Measurements from ENCODE around the gene SPATA13. TPM values are rescaled to one million over a fixed set of nuclear protein-coding genes. Genes with fewer than 3 reads are reported as not detected.
A peak's percentile ranks its signal among the peaks of the same experiment; 100 is the strongest.

The SPATA13 gene
- total RNA-seq, 1 experiment from 2014 or later: 14.1 TPM

DNA sequence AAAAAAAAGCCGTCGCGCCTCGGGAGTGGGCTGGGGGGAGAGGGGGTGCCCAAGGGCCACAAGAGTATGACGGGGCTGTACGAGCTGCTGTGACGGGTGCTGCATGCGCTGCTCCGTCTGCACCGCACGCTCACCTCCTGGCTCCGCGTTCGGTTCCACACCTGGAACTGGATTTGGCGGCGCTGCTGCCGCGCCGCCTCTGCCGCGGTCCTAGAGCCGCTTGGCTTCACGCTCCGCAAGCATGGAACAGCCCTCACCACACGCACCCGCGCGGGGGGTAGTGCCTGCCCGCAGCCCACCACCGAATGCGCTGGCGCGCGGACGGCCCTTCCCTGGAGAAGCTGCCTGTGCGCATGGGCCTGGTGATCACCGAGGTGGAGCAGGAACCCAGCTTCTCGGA lies 167.6 kb downstream of the SPATA13 start:
- Histone ChIP-seq H3K79me1 (ENCODE audit: insufficient read depth, low read depth, low read length, poor library complexity, severe bottlenecking) (no peaks in the 10 kb centered on the region), H3K56ac (ENCODE audit: insufficient read length, low read depth, low read length) (no peak overlapping the region), H2BK15ac (ENCODE audit: low read depth, low read length) (no peak overlapping the region), H2BK20ac (ENCODE audit: low read depth, low read length, poor library complexity, severe bottlenecking) (no peak overlapping the region), H3K27me3 (ENCODE audit: insufficient read depth, low read length) (no peaks in the 10 kb centered on the region), H4K5ac (ENCODE audit: insufficient read length, low read depth, low read length) (no peak overlapping the region), H3K14ac (ENCODE audit: insufficient read depth, low read length) (no peak overlapping the region), H3K9me3 (ENCODE audit: control insufficient read depth, low read depth, low read length) (no peaks in the 10 kb centered on the region), H3K23ac (ENCODE audit: insufficient read length, low read depth, low read length) (no peak overlapping the region), H2BK120ac (ENCODE audit: low read depth, low read length, poor library complexity, severe bottlenecking) (no peak overlapping the region), H3K4ac (ENCODE audit: low read depth, low read length) (no peak overlapping the region), H3K79me2 (ENCODE audit: insufficient read depth, low read length) (no peaks in the 10 kb centered on the region), H3K23me2 (ENCODE audit: insufficient read length, low read depth, low read length, poor library complexity, severe bottlenecking) (no peaks in the 10 kb centered on the region), H4K20me1 (ENCODE audit: control insufficient read depth, insufficient read depth, insufficient read length) (no peaks in the 10 kb centered on the region), H3K27ac (ENCODE audit: insufficient read length, low read depth, low read length) (no peak overlapping the region), H3K18ac (ENCODE audit: insufficient read length, low read depth, low read length) (no peak overlapping the region), H3K4me2 (ENCODE audit: insufficient read depth, insufficient read length, low read length) (no peak overlapping the region), H3T11ph (ENCODE audit: low read length) (no peak overlapping the region), H3K4me1 (ENCODE audit: insufficient read depth, low read length) (no peaks in the 10 kb centered on the region), H4K91ac (ENCODE audit: insufficient read length, low read depth, low read length) (no peak overlapping the region), H2AK5ac (ENCODE audit: insufficient read length, low read length) (no peak overlapping the region), H2BK5ac (ENCODE audit: insufficient read length, low read length) (no peak overlapping the region), H3K9ac (ENCODE audit: extremely low read depth, insufficient read length, low read length) (no peak overlapping the region), H2BK12ac (ENCODE audit: insufficient read length, low read depth, low read length) (no peak overlapping the region), H4K8ac (replicated peaks; ENCODE audit: insufficient read length, low read depth, low read length) (no peak overlapping the region), H2AFZ (ENCODE audit: low read length) (no peak overlapping the region)
- no peak overlapping the region for H3K27ac Mint-ChIP-seq
- H3K4me3 Mint-ChIP-seq: peak overlapping the region; percentile 51 to 59; a peak in 4 of 5 replicates
- H3K36me3 Mint-ChIP-seq (ENCODE audit: insufficient read depth in 1 of 3, low read depth in 3 of 3): no peaks in the 10 kb centered on the region; a peak in 1 of 7 replicates
- WGBS (ENCODE audit: extremely low coverage, insufficient read length, low lambda C conversion rate): no CpG with 5 or more reads among the region's 38 CpGs
- H3K4me1 Mint-ChIP-seq: no peaks in the 10 kb centered on the region
- peaks cover 25% of the 10 kb centered on the region for H3K27me3 Mint-ChIP-seq (ENCODE audit: low read depth)
- no peaks in the 10 kb centered on the region for H3K9me3 Mint-ChIP-seq
- DNase-seq: no peak
- TF ChIP-seq, protein P1, sequence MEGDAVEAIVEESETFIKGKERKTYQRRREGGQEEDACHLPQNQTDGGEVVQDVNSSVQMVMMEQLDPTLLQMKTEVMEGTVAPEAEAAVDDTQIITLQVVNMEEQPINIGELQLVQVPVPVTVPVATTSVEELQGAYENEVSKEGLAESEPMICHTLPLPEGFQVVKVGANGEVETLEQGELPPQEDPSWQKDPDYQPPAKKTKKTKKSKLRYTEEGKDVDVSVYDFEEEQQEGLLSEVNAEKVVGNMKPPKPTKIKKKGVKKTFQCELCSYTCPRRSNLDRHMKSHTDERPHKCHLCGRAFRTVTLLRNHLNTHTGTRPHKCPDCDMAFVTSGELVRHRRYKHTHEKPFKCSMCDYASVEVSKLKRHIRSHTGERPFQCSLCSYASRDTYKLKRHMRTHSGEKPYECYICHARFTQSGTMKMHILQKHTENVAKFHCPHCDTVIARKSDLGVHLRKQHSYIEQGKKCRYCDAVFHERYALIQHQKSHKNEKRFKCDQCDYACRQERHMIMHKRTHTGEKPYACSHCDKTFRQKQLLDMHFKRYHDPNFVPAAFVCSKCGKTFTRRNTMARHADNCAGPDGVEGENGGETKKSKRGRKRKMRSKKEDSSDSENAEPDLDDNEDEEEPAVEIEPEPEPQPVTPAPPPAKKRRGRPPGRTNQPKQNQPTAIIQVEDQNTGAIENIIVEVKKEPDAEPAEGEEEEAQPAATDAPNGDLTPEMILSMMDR (conservative IDR thresholded peaks at IDR 0.05): no peak

Data from H9 (cell line).